K562 (cell line): ENCODE measurements around the gene SLC2A13. TPM values are rescaled to one million over a fixed set of nuclear protein-coding genes. Genes with fewer than 3 reads are reported as not detected.

ENCODE experiments used
- CLOCK ChIP-seq: fragments of 250-450 bp; sonication (Bioruptor Pico); IDR thresholded peaks from 2 replicates; pipeline ENCODE4 v1.4.0; 2020; ENCODE audit warnings: mild to moderate bottlenecking, moderate library complexity, borderline replicate concordance
- ESRRB ChIP-seq: fragments of 250-450 bp; sonication (Bioruptor Pico); IDR thresholded peaks from 2 replicates; pipeline ENCODE4 v1.5.0; 2020; ENCODE audit warnings: mild to moderate bottlenecking, moderate library complexity, borderline replicate concordance
- FOXP1 ChIP-seq: sonication (generic); formaldehyde crosslinking; IDR thresholded peaks from 2 replicates; pipeline ENCODE4 v1.8.0; 2022; ENCODE audit warnings: mild to moderate bottlenecking, missing genetic modification reagents
- GTF2B ChIP-seq: IDR thresholded peaks from 2 replicates; pipeline ENCODE4 v1.6.1; 2011; ENCODE audit not compliant: insufficient read length; ENCODE audit errors: extremely low read depth
- HDAC6 ChIP-seq: IDR thresholded peaks from 2 replicates; pipeline ENCODE4 v1.6.1; 2012; ENCODE audit warnings: low read depth, mild to moderate bottlenecking, control low read depth, inconsistent platforms, low read length, moderate library complexity
- MYC ChIP-seq, 2 experiments: fragments of 250-450 bp in 1 of 2; sonication (Bioruptor Pico) in 1 of 2; IDR thresholded peaks; 2 replicates each; pipeline versions ENCODE4 v1.5.1 to v1.6.1; 2012 to 2021; ENCODE audit warnings: low read depth in 2 of 2, borderline replicate concordance in 1 of 2, improper control_type of control experiment in 1 of 2, low read length in 1 of 2, mild to moderate bottlenecking in 1 of 2, moderate library complexity in 1 of 2
- NR3C1 ChIP-seq: sonication (generic); formaldehyde crosslinking; IDR thresholded peaks from 2 replicates; pipeline ENCODE4 v1.8.1; 2022; ENCODE audit warnings: missing genetic modification reagents
- PBX2 ChIP-seq, 2 experiments: IDR thresholded peaks in 1 of 2; conservative IDR thresholded peaks in 1 of 2; 2 replicates each; pipeline ENCODE4 v1.6.1; 2016; ENCODE audit warnings: low read depth in 2 of 2, mild to moderate bottlenecking in 1 of 2, missing compliant biosample characterization in 1 of 2, missing genetic modification characterization in 1 of 2, moderate library complexity in 1 of 2
- POLR2A ChIP-seq: fragments of 450-650 bp; conservative IDR thresholded peaks from 2 replicates; pipeline ENCODE4 v1.6.1; 2016
- POLR2G ChIP-seq: fragments of 200-400 bp; formaldehyde crosslinking; IDR thresholded peaks from 2 replicates; pipeline ENCODE4 v1.6.1; 2017; ENCODE audit warnings: low read depth, mild to moderate bottlenecking, antibody characterized with exemption, low read length, moderate library complexity
- TSC22D4 ChIP-seq: fragments of 450-650 bp; IDR thresholded peaks from 2 replicates; pipeline ENCODE4 v1.6.1; 2016; ENCODE audit warnings: missing genetic modification characterization, missing biosample characterization, control low read depth
- USF2 ChIP-seq: sonication (generic); formaldehyde crosslinking; IDR thresholded peaks from 2 replicates; pipeline ENCODE4 v1.5.0; 2020; ENCODE audit warnings: missing genetic modification reagents
- ZBTB17 ChIP-seq: fragments of 450-650 bp; formaldehyde crosslinking; IDR thresholded peaks from 2 replicates; pipeline ENCODE4 v1.4.0; 2020; ENCODE audit warnings: mild to moderate bottlenecking
- ZMIZ1 ChIP-seq, 2 experiments: fragments of 150-350 bp in 1 of 2; IDR thresholded peaks; 2 replicates each; pipeline ENCODE4 v1.6.1; 2012 to 2016; ENCODE audit warnings: low read depth in 2 of 2, low read length in 2 of 2, mild to moderate bottlenecking in 1 of 2, moderate library complexity in 1 of 2
- ZNF124 ChIP-seq: sonication (generic); formaldehyde crosslinking; IDR thresholded peaks from 2 replicates; pipeline ENCODE4 v1.8.1; 2022; ENCODE audit warnings: missing genetic modification reagents
- polyA plus RNA-seq, 8 experiments: library from polyadenylated mRNA; depleted of rRNA in 4 of 8; stranded (reverse) in 5 of 8; unstranded in 3 of 8; fragments of >200 nt; fragmentation: Nextera tagmentation in 2 of 8; fragmentation: Illumina TruSeq in 1 of 8; extraction: Ambion mirVana in 2 of 8; extraction: Trizol in 1 of 8; gene quantifications; 2 replicates each; pipeline versions ENCODE4 v1.2.1 to v1.2.3, GENCODE V29; 2011 to 2014; ENCODE audit warnings: inconsistent platforms in 1 of 8, missing spikeins in 1 of 8
- total RNA-seq, 7 experiments: library from RNA; depleted of rRNA in 6 of 7; stranded (reverse); fragments of >200 nt in 6 of 7; fragmentation: Illumina TruSeq in 2 of 7; extraction: Trizol in 2 of 7; gene quantifications; 2 replicates each; pipeline versions ENCODE4 v1.2.1 to v1.2.3, GENCODE V29; 2011 to 2021; ENCODE audit warnings: low replicate concordance in 1 of 7

The SLC2A13 gene
- total and polyA plus RNA-seq, 9 of the 15 experiments (the other 6 are each of a cell fraction or from before 2014, with no cell fraction given): 1.7 to 12.4 (median 9.0) TPM

- peak; percentile 78 for TF ChIP-seq USF2 (CRISPR knock-in tag)
- TF ChIP-seq ZMIZ1 (IDR thresholded peaks at IDR 0.05; ENCODE audit: low read depth in 2 of 2, low read length in 2 of 2): no peak
- peak; percentile 32; the same call in 1 of the 2 replicates for TF ChIP-seq MYC (IDR thresholded peaks at IDR 0.05; ENCODE audit: low read depth, low read length)
- no peak for TF ChIP-seq MYC (CRISPR knock-in tag; IDR thresholded peaks at IDR 0.05; ENCODE audit: borderline replicate concordance, low read depth)
- peak; percentile 87 for TF ChIP-seq POLR2G
- no peak for TF ChIP-seq ZNF124
- TF ChIP-seq CLOCK (CRISPR knock-in tag): no peak
- TF ChIP-seq FOXP1 (CRISPR knock-in tag): no peak; the same call in 1 of the 2 replicates
- peak; percentile 74 for TF ChIP-seq POLR2A
- TF ChIP-seq NR3C1 (CRISPR knock-in tag): no peak
- no peak for TF ChIP-seq PBX2 (CRISPR knock-in tag; IDR thresholded peaks at IDR 0.05; ENCODE audit: low read depth)
- no peak for TF ChIP-seq PBX2 (tag; conservative IDR thresholded peaks at IDR 0.05; ENCODE audit: low read depth)
- TF ChIP-seq HDAC6: no peak
- TF ChIP-seq ESRRB (CRISPR knock-in tag): no peak
- no peak for TF ChIP-seq GTF2B
- TF ChIP-seq ZBTB17 (CRISPR knock-in tag): no peak
- no peak for TF ChIP-seq TSC22D4
Observed at GRCh38 chr12:40105515-40106201, at the start of gene SLC2A13 (continued).
